Stimulated activated CD8-positive, alpha-beta memory T cell treated with anti-CD3 and anti-CD28 coated beads, Interleukin-12 subunit alpha, Interleukin-12 subunit beta, amount 100 ng/mL, for 4 hours (primary cell): ENCODE results near the gene RGS5.

ENCODE experiments used
- DNase-seq: peaks from one replicate; pipeline ENCODE4 v3.0.0-alpha.2; 2020; ENCODE audit warnings: low read depth

Gene RGS5

DNA sequence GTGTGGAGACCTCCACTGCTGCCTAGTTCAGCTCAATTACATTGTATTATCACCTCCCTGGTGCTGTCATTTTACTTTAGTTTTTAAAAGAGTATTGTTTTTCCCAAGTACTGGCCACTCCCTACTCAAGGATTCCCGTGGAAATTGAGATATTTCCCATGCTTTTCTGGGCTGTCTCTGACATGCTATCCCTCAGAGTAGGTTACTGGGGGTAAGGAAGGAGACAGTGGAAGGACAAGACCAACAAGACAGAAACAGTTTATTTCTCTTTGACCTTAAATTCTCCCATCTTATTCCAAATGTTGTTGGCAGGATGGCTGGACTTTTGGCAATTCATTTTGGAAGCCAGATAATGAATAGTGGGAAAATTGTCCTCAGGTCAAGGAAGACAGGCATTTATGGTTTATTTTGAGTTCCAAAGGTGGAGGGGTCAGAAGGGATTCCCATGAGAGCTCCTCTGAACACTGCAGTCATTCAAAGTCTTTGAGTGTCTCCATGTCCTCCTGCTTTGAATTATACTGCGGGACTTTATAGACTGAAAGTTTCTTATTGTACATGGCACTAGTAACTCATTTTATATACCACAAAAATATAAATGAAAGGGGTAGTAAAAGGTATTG is 20.3 kb downstream of the RGS5 start:
- DNase-seq = no peak

- no peak for DNase-seq
Observed at GRCh38 chr1:163178628-163179027, 24.1 kb downstream of the RGS5 start.

DNA sequence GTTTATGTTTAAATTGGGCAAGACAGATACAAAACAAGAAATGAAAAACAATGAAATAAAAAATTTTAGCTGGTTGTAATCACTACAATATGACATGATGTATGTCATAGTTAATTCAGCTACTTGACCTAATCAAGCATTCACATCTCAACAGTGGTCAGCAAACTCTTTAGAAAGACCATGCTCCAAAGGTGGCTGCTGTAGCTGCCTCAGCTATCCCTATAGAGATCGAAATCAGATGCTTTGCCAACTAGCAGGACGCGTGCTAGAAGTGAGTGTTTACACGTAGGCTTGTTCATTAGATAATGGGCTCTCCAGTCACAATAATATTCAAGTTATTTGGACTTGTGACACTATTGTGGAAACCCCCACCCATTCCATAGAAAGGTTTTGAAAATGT is 25.9 kb downstream of the RGS5 start:
- no peak for DNase-seq

GRCh38 chr1:163174524-163175437 is 27.9 kb downstream of the RGS5 start:
- no peak for DNase-seq

DNA sequence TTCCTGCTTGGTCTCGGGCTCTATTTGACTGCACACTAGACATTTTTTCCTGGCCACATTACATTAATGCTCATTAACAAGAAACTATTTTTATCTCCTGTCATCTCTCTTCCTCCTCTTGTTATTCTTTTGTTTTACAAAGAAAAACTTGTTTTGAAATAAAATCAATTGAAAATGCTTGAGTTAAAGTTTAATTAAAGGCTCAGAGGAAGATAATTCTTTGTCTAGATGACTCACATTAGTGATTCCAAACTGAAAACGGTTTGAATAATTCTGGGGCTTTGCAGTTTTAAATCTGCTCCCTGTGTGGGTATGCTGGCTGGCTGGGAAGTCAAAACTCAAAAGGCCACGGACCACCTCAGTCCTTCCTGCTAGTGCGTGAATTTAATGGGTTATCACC is 29.6 kb downstream of the RGS5 start:
- DNase-seq = no peak

- DNase-seq = no peak
Observed at GRCh38 chr1:163172596-163172995, 30.1 kb downstream of the RGS5 start.

GRCh38 chr1:163171826-163172225 is 30.9 kb downstream of the RGS5 start:
- no peak for DNase-seq

GRCh38 chr1:163170975-163171676 is 31.6 kb downstream of the RGS5 start:
- no peak for DNase-seq

DNA sequence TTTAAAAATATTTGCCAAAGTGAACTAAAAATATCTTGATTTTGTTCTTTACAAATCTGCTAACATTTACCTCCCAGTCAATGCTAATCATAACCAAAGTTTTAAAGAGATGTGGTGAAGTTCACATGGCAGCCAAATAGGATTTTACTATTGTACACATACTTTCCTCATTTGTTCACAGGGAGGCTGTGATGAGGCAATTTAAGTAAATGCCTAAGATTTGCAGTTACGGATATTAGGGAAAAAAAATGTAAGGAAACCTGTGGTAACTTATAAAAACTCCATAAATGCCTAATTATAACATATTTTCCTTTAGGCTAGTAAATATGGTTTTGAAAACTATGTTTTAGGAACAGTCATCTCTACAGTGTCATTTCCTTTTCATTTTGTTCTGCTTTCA is 32.4 kb downstream of the RGS5 start:
- DNase-seq = no peak

- no peak for DNase-seq
Observed at GRCh38 chr1:163169553-163169952, 33.2 kb downstream of the RGS5 start.

GRCh38 chr1:163168053-163168452 is 34.7 kb downstream of the RGS5 start:
- no peak for DNase-seq

- DNase-seq = no peak
Observed at GRCh38 chr1:163166886-163167555, 35.7 kb downstream of the RGS5 start.

GRCh38 chr1:163165119-163165518 is 37.6 kb downstream of the RGS5 start:
- DNase-seq = no peak

DNA sequence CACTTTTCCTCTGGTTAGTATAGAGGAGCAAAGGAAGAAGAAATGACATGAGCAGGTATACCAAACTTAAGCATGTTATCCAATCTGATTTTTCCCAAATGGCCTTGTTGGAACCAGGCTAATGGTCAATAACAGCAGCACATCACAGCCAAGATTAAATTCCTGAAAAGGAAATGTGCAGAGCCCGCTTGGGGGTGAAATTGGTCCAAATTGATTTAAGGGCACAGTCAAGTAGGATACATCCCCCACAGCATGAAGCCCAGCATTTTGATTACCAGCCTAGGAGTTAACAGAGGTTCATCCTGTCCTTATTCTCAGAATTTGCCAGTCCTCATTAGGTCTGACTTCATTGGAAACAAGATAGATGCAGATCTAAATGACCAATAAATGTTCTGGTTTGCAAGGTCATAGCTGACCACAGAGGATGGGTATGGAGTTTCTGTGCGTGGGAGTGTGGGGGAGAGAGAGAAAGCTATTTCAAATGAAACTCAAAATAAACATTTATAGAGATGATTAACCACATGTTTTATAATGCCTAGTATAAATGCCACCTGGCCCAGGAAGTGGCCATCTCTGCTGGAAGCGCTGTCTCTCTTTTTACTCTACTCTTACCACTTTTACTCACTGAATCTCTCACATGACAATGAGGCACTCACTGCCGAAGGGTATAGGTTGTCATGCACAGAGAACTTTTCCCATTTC is 38.7 kb downstream of the RGS5 start:
- no peak for DNase-seq

DNA sequence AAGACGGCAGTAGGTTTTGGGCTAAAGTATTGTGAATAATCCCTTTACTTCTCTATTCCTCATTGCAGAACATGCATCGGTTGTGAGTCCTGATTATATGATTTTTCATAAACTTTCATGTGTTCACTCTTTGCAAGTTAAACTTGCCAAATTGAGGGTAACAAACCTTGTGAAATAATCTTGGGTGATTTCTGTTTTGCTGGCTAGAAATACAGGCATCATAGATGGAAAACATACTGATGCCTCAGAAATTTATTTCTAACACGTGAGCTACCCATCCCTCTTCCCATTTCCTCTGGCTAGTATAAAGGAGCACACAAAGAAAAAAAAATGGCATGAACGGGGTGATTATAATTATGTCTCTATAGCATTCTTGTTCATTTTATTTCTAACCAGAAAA is 39.6 kb downstream of the RGS5 start:
- DNase-seq = no peak

DNA sequence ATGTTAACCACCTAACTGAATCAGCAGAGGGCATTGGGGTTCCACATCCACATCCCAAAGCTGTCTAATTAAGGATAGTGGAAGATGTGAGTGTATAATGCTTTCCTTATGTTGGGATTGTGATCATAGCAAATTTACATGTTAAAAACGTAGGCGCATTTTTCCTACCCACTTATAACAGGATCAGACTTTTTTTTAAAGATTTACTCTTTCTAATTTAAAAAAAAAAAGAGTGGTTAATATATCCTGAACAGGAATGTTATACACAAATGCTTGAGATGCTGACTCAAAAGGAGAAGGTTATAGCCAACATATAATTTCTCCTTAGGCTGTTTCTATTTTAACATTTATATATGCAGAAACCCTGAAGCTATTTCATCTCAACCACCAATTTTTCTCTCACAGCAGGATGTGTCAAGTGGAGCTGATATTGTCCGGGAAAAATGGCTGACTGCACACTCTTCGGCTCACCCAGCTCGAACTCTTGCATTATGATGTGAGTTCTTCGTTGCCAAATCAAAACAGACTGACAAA is 40.3 kb downstream of the RGS5 start:
- no peak for DNase-seq

DNA sequence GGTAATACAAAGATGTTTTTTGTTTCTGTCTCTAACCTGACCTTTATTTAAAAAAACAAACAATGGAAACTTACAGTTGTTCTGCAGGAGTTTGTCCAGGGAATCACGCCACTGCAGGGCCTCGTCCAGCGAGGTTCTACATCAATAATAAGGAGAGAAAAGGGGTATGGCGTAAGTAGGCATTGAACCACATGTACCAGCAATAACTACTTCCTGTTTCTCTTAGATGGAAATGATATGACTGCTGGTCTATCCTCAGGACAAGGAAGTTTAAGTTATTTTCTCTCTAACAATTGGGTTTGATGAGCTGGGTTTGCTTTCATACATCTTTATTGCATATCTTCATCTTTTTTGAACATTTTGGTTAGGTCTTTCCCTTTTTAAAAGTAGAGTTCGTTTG is 40.9 kb downstream of the RGS5 start:
- DNase-seq = no peak

DNA sequence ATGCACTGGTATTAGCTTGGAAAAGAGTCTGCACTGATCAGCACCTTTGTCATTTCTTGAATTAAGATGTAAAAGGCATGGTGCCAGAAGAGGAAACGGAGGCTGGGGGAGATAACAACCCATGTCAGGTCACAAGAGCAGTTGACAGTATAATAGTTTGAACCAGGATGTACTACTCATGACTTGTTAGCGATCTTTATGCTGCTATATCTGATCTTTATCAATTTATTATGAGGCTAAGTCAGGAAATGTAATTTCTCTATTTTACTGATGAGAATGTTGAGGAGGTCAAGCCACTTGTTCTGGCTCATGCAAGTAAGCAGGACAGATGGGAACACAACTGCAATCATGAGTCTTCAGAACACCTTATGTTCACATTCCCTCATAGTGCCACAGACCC is 41.4 kb downstream of the RGS5 start:
- DNase-seq = no peak

GRCh38 chr1:163155606-163156005 is 47.1 kb downstream of the RGS5 start:
- no peak for DNase-seq

DNA sequence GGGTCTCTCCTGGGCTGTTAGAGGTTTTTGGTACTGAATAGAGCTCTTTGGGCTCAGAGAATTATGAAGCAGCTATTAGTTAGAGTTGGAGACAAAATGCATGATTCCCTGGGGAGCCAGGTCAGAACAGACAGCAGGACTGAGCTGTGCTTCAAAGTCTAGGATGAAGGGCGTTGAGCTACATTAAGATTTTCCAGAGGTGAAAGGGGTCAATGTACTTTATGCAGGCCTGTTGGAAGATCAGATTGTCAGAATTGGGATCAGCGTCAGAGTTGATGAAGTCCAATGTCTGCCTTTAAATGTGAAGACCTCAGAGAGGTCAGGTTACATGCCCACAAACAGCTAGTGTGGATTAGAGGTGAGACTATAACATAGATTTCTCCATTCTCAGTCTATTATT is 53.8 kb downstream of the RGS5 start:
- no peak for DNase-seq

DNA sequence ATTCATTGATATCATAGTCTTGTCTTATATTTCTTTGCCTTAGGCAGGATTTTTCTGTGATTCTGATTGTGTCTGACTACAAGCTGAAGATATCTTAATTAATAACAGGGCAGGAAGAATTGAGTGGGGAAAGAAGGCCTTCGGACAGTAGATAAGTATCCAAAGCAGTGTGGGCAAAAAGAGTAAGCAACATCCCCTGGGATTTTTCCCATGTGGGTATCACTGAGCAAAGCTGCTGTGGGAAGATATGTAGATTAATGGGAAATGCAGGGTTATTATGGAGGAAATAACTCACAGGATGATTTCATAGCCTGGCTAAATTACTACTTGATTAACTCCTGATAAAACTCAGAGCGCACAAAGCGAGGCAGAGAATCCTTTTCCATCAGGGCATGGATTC is 55.7 kb downstream of the RGS5 start:
- no peak for DNase-seq

DNA sequence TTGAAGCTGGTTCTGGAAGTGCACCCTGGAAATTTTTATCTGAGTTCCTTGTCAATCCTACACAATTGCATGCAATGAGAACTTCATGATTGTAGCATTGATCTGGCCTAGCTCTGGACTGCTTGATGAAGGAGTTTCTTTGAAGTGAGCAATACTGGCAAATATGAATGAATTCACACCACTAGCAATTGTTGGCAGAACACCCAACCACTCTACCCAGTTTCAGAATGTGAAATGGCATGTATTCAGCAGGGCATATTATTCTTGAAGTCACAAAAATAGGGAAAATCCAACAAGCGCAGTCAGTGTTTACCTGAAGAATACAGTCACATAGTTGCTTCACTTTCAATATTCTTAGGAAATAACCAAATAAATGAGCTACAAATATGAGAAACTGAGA is 57.3 kb downstream of the RGS5 start:
- no peak for DNase-seq
